A549 (cell line): ENCODE measurements around the gene DNAH17. TPM values are rescaled to one million over a fixed set of nuclear protein-coding genes. Genes with fewer than 3 reads are reported as not detected.

ENCODE experiments used
- ATAC-seq, 2 experiments: fragments of 200-7000 bp in 1 of 2; fragments of >200 bp in 1 of 2; cut with Nextera tagmentation in 1 of 2; cut with Tn5 transposase in 1 of 2; 3 replicates each; pipeline versions ENCODE4 v1.8.0 to v1.9.1; 2018 to 2020; ENCODE audit warnings: mild to moderate bottlenecking in 1 of 2, moderate library complexity in 1 of 2
- CTCF ChIA-PET: fragments of 300-600 bp; sonication (Branson Sonifier 250); formaldehyde crosslinking; extraction: SDS; loops from one replicate; lab custom pipeline; 2021; ENCODE audit warnings: antibody characterized with exemption, inconsistent platforms; lab: Yijun Ruan, JAX
- POLR2A ChIA-PET: fragments of 350-600 bp; formaldehyde crosslinking; extraction: SDS; loops from one replicate; lab custom pipeline; 2021; ENCODE audit warnings: antibody characterized with exemption, inconsistent platforms; lab: Yijun Ruan, JAX
- DNase-seq, 2 experiments: peaks; one replicate each; pipeline versions ENCODE4 v3.0.0 to v3.0.0-alpha.2; 2011 to 2016; ENCODE audit warnings: low read depth in 1 of 2, low spot score in 1 of 2
- FAIRE-seq: peaks from 2 replicates; lab custom pipeline; 2011; peaks lifted over from hg19 to GRCh38; lab: Jason Lieb, UNC
- H3K27ac ChIP-seq, 2 experiments: fragments of >200 bp; sonication (Bioruptor Twin); formaldehyde crosslinking; 3 replicates each; pipeline ENCODE4 v1.5.1; 2016 to 2017
- H3K4me1 ChIP-seq: fragments of >200 bp; sonication (Bioruptor Twin); formaldehyde crosslinking; 3 replicates; pipeline ENCODE4 v1.6.1; 2016
- H3K4me2 ChIP-seq: fragments of >200 bp; sonication (Bioruptor Twin); formaldehyde crosslinking; 3 replicates; pipeline ENCODE4 v1.6.1; 2016
- H3K4me3 ChIP-seq: fragments of >200 bp; sonication (Bioruptor Twin); formaldehyde crosslinking; 3 replicates; pipeline ENCODE4 v1.5.1; 2016
- H3K9me3 ChIP-seq: fragments of >200 bp; sonication (Bioruptor Twin); formaldehyde crosslinking; 3 replicates; pipeline ENCODE4 v1.6.1; 2016
- ATOH8 ChIP-seq: fragments of 250-450 bp; sonication (Bioruptor Pico); IDR thresholded peaks from 2 replicates; pipeline ENCODE4 v1.5.0; 2020; ENCODE audit warnings: low read depth, mild to moderate bottlenecking, moderate library complexity
- BHLHE40 ChIP-seq: IDR thresholded peaks from 2 replicates; pipeline ENCODE4 v1.6.1; 2012; ENCODE audit warnings: low read depth, low read length, inconsistent platforms
- CEBPB ChIP-seq, 2 experiments: fragments of >200 bp in 1 of 2; sonication (Bioruptor Twin) in 1 of 2; formaldehyde crosslinking in 1 of 2; IDR thresholded peaks; 2 replicates each; pipeline ENCODE4 v1.6.1; 2012 to 2016
- CHD2 ChIP-seq: fragments of 150-350 bp; IDR thresholded peaks from 2 replicates; pipeline ENCODE4 v1.6.1; 2014; ENCODE audit warnings: low read length; ENCODE audit not compliant: partially characterized antibody
- CHD4 ChIP-seq: fragments of 200-600 bp; sonication (generic); IDR thresholded peaks from 2 replicates; pipeline ENCODE4 v1.6.1; 2016; ENCODE audit warnings: antibody characterized with exemption, mild to moderate bottlenecking, borderline replicate concordance
- E2F6 ChIP-seq: IDR thresholded peaks from 2 replicates; pipeline ENCODE4 v1.6.1; 2012; ENCODE audit warnings: low read depth, borderline replicate concordance
- ELK1 ChIP-seq: fragments of 150-350 bp; IDR thresholded peaks from 2 replicates; pipeline ENCODE4 v1.6.1; 2014; ENCODE audit warnings: low read depth, mild to moderate bottlenecking, low read length
- FOSL2 ChIP-seq, 2 experiments: fragments of 450-650 bp in 1 of 2; fragments of >200 bp in 1 of 2; sonication (Bioruptor Twin) in 1 of 2; formaldehyde crosslinking; IDR thresholded peaks; 2 replicates each; pipeline versions ENCODE4 v1.5.0 to v1.6.1; 2016 to 2020; ENCODE audit warnings: mild to moderate bottlenecking in 1 of 2, moderate library complexity in 1 of 2
- FOXS1 ChIP-seq: fragments of 250-450 bp; sonication (Bioruptor Pico); IDR thresholded peaks from 2 replicates; pipeline ENCODE4 v1.5.0; 2020; ENCODE audit warnings: mild to moderate bottlenecking, moderate library complexity
- GATA3 ChIP-seq: IDR thresholded peaks from 2 replicates; pipeline ENCODE4 v1.6.1; 2012; ENCODE audit warnings: borderline replicate concordance
- HDAC2 ChIP-seq: fragments of 200-600 bp; sonication (generic); IDR thresholded peaks from 2 replicates; pipeline ENCODE4 v1.6.1; 2016
- HES2 ChIP-seq: fragments of >200 bp; sonication (Bioruptor Twin); formaldehyde crosslinking; IDR thresholded peaks from 2 replicates; pipeline ENCODE4 v1.6.1; 2016
- HMGXB4 ChIP-seq: fragments of 250-450 bp; sonication (Bioruptor Pico); IDR thresholded peaks from 2 replicates; pipeline ENCODE4 v1.5.0; 2021; ENCODE audit warnings: mild to moderate bottlenecking, moderate library complexity, borderline replicate concordance
- HOXB13 ChIP-seq: fragments of 250-450 bp; sonication (Bioruptor Pico); IDR thresholded peaks from 2 replicates; pipeline ENCODE4 v1.5.0; 2020; ENCODE audit warnings: low read depth, mild to moderate bottlenecking, moderate library complexity
- JUN ChIP-seq, 2 experiments: fragments of >200 bp; sonication (Bioruptor Twin); formaldehyde crosslinking; IDR thresholded peaks; 2 replicates in 1 of 2; 3 replicates in 1 of 2; pipeline ENCODE4 v1.6.1; 2016 to 2017
- JUNB ChIP-seq: fragments of >200 bp; sonication (Bioruptor Twin); formaldehyde crosslinking; IDR thresholded peaks from 2 replicates; pipeline ENCODE4 v1.6.1; 2016
- KDM5A ChIP-seq: fragments of 200-600 bp; sonication (generic); IDR thresholded peaks from 2 replicates; pipeline ENCODE4 v1.6.1; 2016; ENCODE audit warnings: antibody characterized with exemption, mild to moderate bottlenecking
- MAFK ChIP-seq: fragments of 450-650 bp; IDR thresholded peaks from 2 replicates; pipeline ENCODE4 v1.6.1; 2014; ENCODE audit not compliant: partially characterized antibody
- PBX3 ChIP-seq: IDR thresholded peaks from 2 replicates; pipeline ENCODE4 v1.6.1; 2012
- POLR2A ChIP-seq: IDR thresholded peaks from 2 replicates; pipeline ENCODE4 v1.6.1; 2012; ENCODE audit warnings: mild to moderate bottlenecking, low read length
- POLR2AphosphoS2 ChIP-seq: conservative IDR thresholded peaks from 2 replicates; pipeline ENCODE4 v1.6.1; 2012; ENCODE audit warnings: low read length, improper control_type of control experiment, inconsistent platforms
- RAD21 ChIP-seq, 2 experiments: fragments of >200 bp in 1 of 2; sonication (Bioruptor Twin) in 1 of 2; formaldehyde crosslinking in 1 of 2; IDR thresholded peaks in 1 of 2; conservative IDR thresholded peaks in 1 of 2; 2 replicates in 1 of 2; 3 replicates in 1 of 2; pipeline ENCODE4 v1.6.1; 2012 to 2018; ENCODE audit warnings: inconsistent platforms in 1 of 2
- RARB ChIP-seq: fragments of 250-450 bp; sonication (Bioruptor Pico); IDR thresholded peaks from 2 replicates; pipeline ENCODE4 v1.8.0; 2021; ENCODE audit warnings: mild to moderate bottlenecking, moderate library complexity
- SMC3 ChIP-seq: fragments of >200 bp; sonication (Bioruptor Twin); formaldehyde crosslinking; IDR thresholded peaks from 3 replicates; pipeline ENCODE4 v1.6.1; 2018; ENCODE audit warnings: inconsistent platforms
- ZNF302 ChIP-seq: fragments of 250-450 bp; sonication (Bioruptor Pico); IDR thresholded peaks from 2 replicates; pipeline ENCODE4 v1.9.0; 2021; ENCODE audit warnings: inconsistent platforms, mild to moderate bottlenecking, moderate library complexity
- ZSCAN20 ChIP-seq: fragments of 250-450 bp; sonication (Bioruptor Pico); IDR thresholded peaks from 2 replicates; pipeline ENCODE4 v1.8.0; 2022; ENCODE audit warnings: mild to moderate bottlenecking, moderate library complexity
- WGBS: methylation state at CpG from one replicate; pipeline ENCODE4 v1.1.6; 2017; ENCODE audit errors: missing lambda C conversion rate; 5-methylcytosine and 5-hydroxymethylcytosine counted together
- polyA plus RNA-seq, 4 experiments: library from polyadenylated mRNA; depleted of rRNA in 3 of 4; stranded (reverse); fragments of >200 nt; fragmentation: RNase III in 1 of 4; extraction: RNeasy Plus Mini Kit Qiagen cat#74134 plus additional on column Dnase treatment in 1 of 4; gene quantifications; 2 replicates in 3 of 4; 3 replicates in 1 of 4; pipeline ENCODE4 v1.2.3, GENCODE V29; 2011 to 2017

The DNAH17 gene
- polyA plus RNA-seq, 2 of the 4 experiments (the other 2 are of a cell fraction): 0.21 to 0.26 TPM

GRCh38 chr17:78550464-78550863, 26.7 kb downstream of the DNAH17 start:
- H3K4me2 ChIP-seq: no peak overlapping the region
- DNase-seq (no peak), ATAC-seq (no peak), FAIRE-seq (no peak)
- H3K9me3 ChIP-seq: peaks cover 13% of the 10 kb centered on the region; the same call in 2 of the 3 replicates
- CTCF ChIA-PET: interaction anchor here (0.6 to 2.2 kb wide), 5 partner anchors 9 to 159 kb away, joined by 3 to 7 read pairs (median 5); no protein-coding TSS in a partner anchor
- H3K4me3 ChIP-seq: no peak overlapping the region
- no peaks in the 10 kb centered on the region for H3K4me1 ChIP-seq
- no peak for TF ChIP-seq GATA3
- TF ChIP-seq FOXS1: no peak
- no peak for TF ChIP-seq ZNF302 (CRISPR knock-in tag)
- no peak for TF ChIP-seq FOSL2 (IDR thresholded peaks at IDR 0.05)
- TF ChIP-seq FOSL2 (CRISPR knock-in tag; IDR thresholded peaks at IDR 0.05): no peak
- TF ChIP-seq JUN (IDR thresholded peaks at IDR 0.05): no peak
- TF ChIP-seq CHD4: no peak
- TF ChIP-seq E2F6: no peak
- no peak for TF ChIP-seq ZSCAN20 (CRISPR knock-in tag)
- no peak for TF ChIP-seq HOXB13 (CRISPR knock-in tag)
- TF ChIP-seq ELK1: no peak
- TF ChIP-seq KDM5A: no peak
- 69% methylated on average over 6 of the region's 6 CpGs for WGBS
- POLR2A ChIA-PET: no interaction called here
- peak overlapping the region in 1 of 2 experiments; percentile 24; a peak in 1 of 6 replicates for H3K27ac ChIP-seq

GRCh38 chr17:78548725-78549124, 28.5 kb downstream of the DNAH17 start:
- DNase-seq: no peak
- CTCF ChIA-PET: interaction anchor here (0.8 to 1.4 kb wide), 4 partner anchors 26 to 160 kb away, joined by 3 to 5 read pairs (median 3); no protein-coding TSS in a partner anchor
- Histone ChIP-seq H3K4me2 (no peak overlapping the region), H3K4me1 (no peaks in the 10 kb centered on the region), H3K9me3 (peaks cover 13% of the 10 kb centered on the region; the same call in 2 of the 3 replicates)
- 88% methylated on average over 5 of the region's 5 CpGs for WGBS
- TF ChIP-seq GATA3: no peak
- TF ChIP-seq RARB (CRISPR knock-in tag): no peak
- no peak for TF ChIP-seq SMC3
- TF ChIP-seq PBX3: no peak
- no peak for TF ChIP-seq CHD2
- no peak for TF ChIP-seq CEBPB (IDR thresholded peaks at IDR 0.05)
- TF ChIP-seq, all 56 proteins: peak for 0
- ATAC-seq (no peak), FAIRE-seq (no peak)
- Histone ChIP-seq H3K4me3 (no peak overlapping the region), H3K27ac (peak overlapping the region in 1 of 2 experiments; percentile 29; a peak in 2 of 6 replicates)
- POLR2A ChIA-PET: no interaction called here

GRCh38 chr17:78547035-78547434, 30.2 kb downstream of the DNAH17 start:
- FAIRE-seq (no peak), DNase-seq (no peak), ATAC-seq (no peak)
- H3K4me3 ChIP-seq: no peak overlapping the region
- peaks cover 18% of the 10 kb centered on the region for H3K9me3 ChIP-seq
- H3K4me2 ChIP-seq: no peak overlapping the region
- H3K4me1 ChIP-seq: peaks cover 7% of the 10 kb centered on the region
- CTCF ChIA-PET: interaction anchor here (0.6 to 1.7 kb wide), 3 partner anchors 21 to 162 kb away, joined by 3 to 4 read pairs (median 3); no protein-coding TSS in a partner anchor
- POLR2A ChIA-PET: no interaction called here
- H3K27ac ChIP-seq: no peak overlapping the region
- TF ChIP-seq MAFK: no peak
- no peak for TF ChIP-seq ZNF302 (CRISPR knock-in tag)
- TF ChIP-seq HES2: no peak
- no peak for TF ChIP-seq CHD2
- TF ChIP-seq ELK1: no peak
- TF ChIP-seq RAD21 (conservative IDR thresholded peaks at IDR 0.05 in 1 of 2, IDR thresholded peaks at IDR 0.05 in 1 of 2): no peak
- no peak for TF ChIP-seq POLR2A
- TF ChIP-seq CHD4: no peak
- no peak for TF ChIP-seq ATOH8 (CRISPR knock-in tag)
- no peak for TF ChIP-seq HMGXB4 (CRISPR knock-in tag)
- TF ChIP-seq JUNB: no peak
- TF ChIP-seq HDAC2: no peak
- TF ChIP-seq BHLHE40: no peak
- TF ChIP-seq POLR2AphosphoS2: no peak
- WGBS: 68% methylated on average over 1 of the region's 1 CpG
